WERI-Rb-1 (cell line): ENCODE results near the gene SLC38A2.

Experiments
- DNase-seq: peaks from one replicate; pipeline ENCODE4 v3.0.0-alpha.2; 2020
- H3K27ac ChIP-seq: fragments of 250-450 bp; sonication (Bioruptor Pico); 2 replicates; pipeline ENCODE4 v1.5.1; 2020; ENCODE audit warnings: mild to moderate bottlenecking, moderate library complexity
- H3K27me3 ChIP-seq: fragments of 250-450 bp; sonication (Bioruptor Pico); 2 replicates; pipeline ENCODE4 v1.5.1; 2021; ENCODE audit warnings: mild to moderate bottlenecking, low read depth, moderate library complexity; ENCODE audit not compliant: insufficient read depth, severe bottlenecking
- H3K36me3 ChIP-seq: fragments of 250-450 bp; sonication (Bioruptor Pico); 2 replicates; pipeline ENCODE4 v1.5.1; 2020; ENCODE audit warnings: mild to moderate bottlenecking, moderate library complexity
- H3K4me3 ChIP-seq: 2 replicates; pipeline ENCODE4 v1.5.1; 2011; ENCODE audit warnings: low read depth, mild to moderate bottlenecking, control low read depth, low read length
- H3K9me3 ChIP-seq: fragments of 250-450 bp; sonication (Bioruptor Pico); 2 replicates; pipeline ENCODE4 v1.5.1; 2021; ENCODE audit warnings: mild to moderate bottlenecking, moderate library complexity; ENCODE audit not compliant: severe bottlenecking
- TF ChIP-seq, protein P1 (sequence below): IDR thresholded peaks from 2 replicates; pipeline ENCODE4 v1.5.1; 2011; ENCODE audit warnings: low read depth, mild to moderate bottlenecking, control low read depth, inconsistent platforms, low read length

SLC38A2 gene

DNA sequence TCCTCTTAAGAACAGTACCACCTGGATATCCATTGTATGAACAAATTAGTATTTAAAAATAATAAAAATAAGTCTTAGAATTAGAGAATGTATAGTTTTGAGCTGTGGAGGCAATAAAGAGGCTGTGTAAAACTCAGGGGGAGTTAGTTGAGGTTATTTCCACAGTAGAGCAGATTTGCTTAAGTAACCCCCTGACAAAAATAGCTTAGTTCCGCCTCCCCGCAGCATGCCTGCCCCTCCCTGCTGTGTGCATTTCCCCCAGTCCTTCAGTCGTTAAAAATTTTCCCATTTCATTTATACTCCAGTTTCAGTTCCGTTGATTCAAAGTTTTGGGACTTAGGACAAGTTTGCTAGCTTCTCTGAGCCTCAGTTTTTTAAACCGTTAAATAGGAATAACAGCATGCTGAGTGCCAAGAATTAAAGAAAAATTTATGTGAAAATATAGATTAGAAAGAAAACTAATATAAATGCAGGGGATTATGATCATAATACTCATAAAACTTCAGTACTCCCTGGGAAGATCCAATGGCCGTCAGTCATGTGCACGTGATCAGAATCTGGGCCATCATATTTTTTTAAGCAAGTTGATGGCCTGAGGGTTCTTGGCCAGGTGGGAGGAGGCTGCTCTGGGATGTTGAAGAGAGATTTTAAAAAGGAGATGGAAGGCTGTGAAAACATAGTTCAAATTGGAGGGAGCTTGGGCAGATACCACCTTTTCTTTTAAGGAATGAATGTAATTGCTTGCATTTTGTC, 14.5 kb upstream of the SLC38A2 start:
- Histone ChIP-seq H3K9me3 (no peaks in the 10 kb centered on the region), H3K4me3 (no peak overlapping the region), H3K27ac (no peak overlapping the region), H3K36me3 (no peaks in the 10 kb centered on the region), H3K27me3 (no peaks in the 10 kb centered on the region)
- DNase-seq = no peak
- TF ChIP-seq, protein P1, sequence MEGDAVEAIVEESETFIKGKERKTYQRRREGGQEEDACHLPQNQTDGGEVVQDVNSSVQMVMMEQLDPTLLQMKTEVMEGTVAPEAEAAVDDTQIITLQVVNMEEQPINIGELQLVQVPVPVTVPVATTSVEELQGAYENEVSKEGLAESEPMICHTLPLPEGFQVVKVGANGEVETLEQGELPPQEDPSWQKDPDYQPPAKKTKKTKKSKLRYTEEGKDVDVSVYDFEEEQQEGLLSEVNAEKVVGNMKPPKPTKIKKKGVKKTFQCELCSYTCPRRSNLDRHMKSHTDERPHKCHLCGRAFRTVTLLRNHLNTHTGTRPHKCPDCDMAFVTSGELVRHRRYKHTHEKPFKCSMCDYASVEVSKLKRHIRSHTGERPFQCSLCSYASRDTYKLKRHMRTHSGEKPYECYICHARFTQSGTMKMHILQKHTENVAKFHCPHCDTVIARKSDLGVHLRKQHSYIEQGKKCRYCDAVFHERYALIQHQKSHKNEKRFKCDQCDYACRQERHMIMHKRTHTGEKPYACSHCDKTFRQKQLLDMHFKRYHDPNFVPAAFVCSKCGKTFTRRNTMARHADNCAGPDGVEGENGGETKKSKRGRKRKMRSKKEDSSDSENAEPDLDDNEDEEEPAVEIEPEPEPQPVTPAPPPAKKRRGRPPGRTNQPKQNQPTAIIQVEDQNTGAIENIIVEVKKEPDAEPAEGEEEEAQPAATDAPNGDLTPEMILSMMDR = no peak

DNA sequence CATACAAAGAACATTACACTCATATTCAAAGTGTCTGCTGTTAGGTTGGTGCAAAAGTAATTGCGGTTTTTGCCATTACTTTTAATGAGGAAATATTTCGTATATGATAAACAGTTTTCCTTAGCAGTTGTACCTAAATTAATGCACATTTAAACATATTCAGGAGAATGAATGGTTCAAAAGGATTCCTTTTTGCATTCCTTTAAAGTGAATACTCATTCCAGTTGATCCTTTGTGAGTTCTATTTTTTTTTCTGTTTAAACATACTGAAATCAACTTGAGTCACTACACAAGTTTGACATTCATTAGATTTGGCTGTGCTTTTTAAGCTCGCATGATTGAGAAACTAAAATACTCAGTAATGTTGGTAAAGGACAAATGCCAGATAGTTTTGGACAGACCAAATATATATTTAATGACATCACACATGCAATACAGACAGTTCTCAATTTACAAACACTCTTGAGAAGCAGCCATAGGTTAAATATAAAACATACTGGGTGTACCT, 13.8 kb upstream of the SLC38A2 start:
- TF ChIP-seq, protein P1 = no peak
- H3K27ac ChIP-seq = no peak overlapping the region
- DNase-seq = no peak
- no peaks in the 10 kb centered on the region for H3K9me3 ChIP-seq
- no peaks in the 10 kb centered on the region for H3K36me3 ChIP-seq
- no peaks in the 10 kb centered on the region for H3K27me3 ChIP-seq
- H3K4me3 ChIP-seq = no peak overlapping the region

DNA sequence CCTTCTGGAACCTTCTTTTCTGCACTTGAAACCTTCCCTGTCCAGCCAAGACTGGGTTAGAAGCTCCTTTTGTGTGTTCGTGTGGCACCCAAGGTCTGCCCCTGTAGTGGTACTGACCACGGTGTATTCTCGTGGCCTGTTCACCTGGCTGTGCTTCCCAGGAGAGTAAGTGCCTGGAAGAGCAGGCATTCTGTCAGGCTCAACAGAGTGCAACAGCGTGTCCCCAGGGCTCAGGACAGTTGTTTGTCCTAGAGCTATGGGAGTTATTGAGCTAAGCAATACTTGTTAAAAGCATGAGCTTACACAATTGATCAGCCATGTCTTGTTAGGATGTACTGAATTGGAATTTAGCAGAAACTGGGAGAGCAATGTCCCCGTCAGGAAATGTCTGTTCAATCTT, 12.9 kb upstream of the SLC38A2 start:
- H3K27me3 ChIP-seq = no peaks in the 10 kb centered on the region
- TF ChIP-seq, protein P1 = no peak
- no peaks in the 10 kb centered on the region for H3K36me3 ChIP-seq
- H3K9me3 ChIP-seq = no peaks in the 10 kb centered on the region
- no peak for DNase-seq
- H3K4me3 ChIP-seq = no peak overlapping the region
- no peak overlapping the region for H3K27ac ChIP-seq

DNA sequence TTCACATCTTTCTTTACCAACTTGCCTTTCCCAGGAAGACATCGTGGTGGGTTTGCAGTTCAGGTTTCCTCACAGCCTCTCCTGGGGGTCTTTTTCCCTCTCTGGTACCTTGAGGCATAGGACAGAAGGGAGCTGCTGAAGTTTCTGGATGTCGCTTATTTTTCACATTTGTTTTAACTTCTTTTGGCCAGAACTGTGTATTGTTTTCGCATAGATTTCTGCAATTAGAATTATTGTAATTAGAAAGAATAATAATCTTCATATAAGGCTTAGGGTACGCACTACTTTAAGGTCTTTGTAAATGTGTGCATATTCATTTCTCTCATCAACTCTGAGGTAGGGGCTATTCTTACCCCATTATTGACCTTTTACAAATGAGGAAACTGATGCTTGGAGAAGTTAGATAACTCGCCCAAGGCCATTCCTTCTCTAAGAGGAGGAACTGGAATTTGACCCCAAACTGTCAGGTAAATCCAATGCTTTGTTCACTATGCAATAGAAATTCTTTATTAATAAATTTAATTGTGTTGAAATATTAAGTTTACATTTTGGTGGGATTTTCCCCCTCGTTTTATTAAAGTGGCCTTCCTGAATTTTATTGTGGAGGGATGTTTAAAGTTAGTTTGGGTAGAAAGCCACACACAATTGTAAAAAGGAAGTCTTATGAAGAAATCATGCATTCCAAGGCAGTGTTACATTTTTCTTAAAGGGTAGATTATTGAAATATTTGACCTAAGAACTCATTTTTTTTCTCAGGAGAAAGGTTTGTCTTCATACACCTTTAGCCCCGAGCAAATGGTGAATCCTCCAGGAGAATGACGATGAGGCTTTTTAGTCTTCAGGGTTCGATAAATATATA, 12.1 kb upstream of the SLC38A2 start:
- H3K4me3 ChIP-seq = peak overlapping the region; percentile 83
- H3K9me3 ChIP-seq = no peaks in the 10 kb centered on the region
- TF ChIP-seq, protein P1 = no peak
- DNase-seq = no peak
- no peaks in the 10 kb centered on the region for H3K36me3 ChIP-seq
- no peaks in the 10 kb centered on the region for H3K27me3 ChIP-seq
- peak overlapping the region; percentile 99 for H3K27ac ChIP-seq

DNA sequence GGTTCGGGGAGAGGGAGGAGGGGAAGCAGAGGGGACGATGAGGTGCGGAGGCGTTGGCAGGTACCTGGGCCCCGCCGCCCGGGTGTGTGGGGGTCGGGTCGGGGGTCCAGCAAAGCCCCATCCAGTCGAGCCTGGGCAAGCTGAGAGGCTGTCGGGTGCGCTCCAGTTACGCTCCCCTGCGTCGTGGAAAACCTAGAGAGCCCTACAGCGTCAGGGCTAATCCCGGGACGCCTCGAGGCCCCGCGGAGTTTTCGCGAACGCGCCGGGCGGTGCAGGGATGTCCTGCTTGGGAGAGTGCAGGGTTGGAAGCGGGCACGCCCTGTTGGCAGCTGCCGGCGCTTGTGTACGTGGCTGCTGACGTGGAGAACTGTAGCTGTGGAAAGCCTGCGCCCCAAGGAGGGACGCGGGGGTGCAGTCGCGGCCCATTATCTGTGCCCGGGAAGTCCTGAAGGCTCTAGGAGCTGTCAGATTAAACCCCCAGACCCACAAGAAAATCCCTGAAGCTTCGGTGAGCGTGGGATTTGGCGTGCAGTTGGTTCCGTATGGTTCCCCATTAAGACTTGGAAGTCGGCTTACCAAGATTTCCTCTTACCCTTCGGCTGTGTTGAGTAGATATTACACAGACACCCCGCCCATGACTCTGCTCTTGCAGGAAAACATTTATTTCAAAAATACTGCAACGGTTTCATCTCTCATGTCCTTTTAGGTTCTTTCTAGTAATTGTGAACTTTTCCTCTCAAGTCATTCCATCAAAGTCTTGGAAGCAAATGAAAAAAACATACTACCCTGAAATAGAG, 11.3 kb upstream of the SLC38A2 start:
- Histone ChIP-seq H3K27me3 (no peaks in the 10 kb centered on the region), H3K9me3 (no peaks in the 10 kb centered on the region), H3K4me3 (peak overlapping the region; percentile 83), H3K27ac (peak overlapping the region; percentile 99), H3K36me3 (no peaks in the 10 kb centered on the region)
- TF ChIP-seq, protein P1 = no peak
- DNase-seq = peak; percentile 71
